ENCODE data around the gene QRFP.

QRFP gene

GRCh38 chr9:130890870-130891687 lies 5.5 kb downstream of the QRFP start:
- no peak for DNase-seq

DNA sequence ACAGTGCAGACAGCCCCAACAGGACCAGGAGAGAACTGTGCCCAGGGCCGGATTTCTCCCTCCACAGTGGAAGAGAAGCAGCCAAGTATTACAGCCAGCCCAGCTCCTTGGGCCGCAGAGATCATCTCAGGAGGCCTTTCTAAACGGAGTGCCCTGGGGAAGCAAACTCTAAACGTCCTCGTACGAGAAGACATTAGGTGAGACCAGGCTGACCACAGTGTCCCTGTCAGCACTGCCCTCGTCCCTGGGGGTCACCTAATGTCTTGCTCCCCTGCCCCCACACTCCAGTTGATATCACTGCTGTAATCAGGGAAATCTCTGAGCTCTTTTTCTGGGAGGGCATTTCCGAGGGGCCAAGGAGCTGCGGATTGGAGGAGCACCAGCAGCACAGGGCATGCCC lies 6.5 kb downstream of the QRFP start:
- no peak for DNase-seq

- DNase-seq = no peak
Observed at GRCh38 chr9:130888146-130888885, 8.3 kb downstream of the QRFP start.

DNA sequence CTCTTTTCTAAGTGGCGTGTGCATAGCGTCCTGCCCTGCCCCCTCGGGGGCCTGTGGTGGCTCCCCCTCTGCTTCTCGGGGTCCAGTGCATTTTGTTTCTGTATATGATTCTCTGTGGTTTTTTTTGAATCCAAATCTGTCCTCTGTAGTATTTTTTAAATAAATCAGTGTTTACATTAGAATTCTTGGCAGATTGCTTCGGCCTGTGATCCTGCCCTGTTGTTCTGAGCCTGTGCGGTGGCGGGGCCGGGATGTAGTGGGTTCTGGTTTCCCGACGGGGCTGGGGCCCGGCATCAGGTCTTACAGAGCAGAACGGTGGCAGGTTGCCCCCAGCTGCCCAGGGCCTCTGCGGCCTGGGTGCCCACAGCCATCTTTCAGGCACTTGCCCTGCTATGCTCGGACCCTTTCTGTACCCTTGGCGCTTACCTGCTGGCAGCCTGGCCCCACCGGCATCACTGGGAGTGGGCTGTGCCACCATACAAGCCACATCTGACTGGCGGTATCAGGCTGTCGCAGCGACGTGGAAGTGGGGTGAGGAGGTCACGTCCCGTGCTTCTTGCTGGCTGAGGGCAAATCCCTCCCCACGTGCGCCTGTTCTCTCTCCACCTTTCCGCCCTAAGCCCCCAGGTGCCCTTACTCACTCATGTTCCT lies 9.0 kb downstream of the QRFP start:
- no peak for DNase-seq

DNA sequence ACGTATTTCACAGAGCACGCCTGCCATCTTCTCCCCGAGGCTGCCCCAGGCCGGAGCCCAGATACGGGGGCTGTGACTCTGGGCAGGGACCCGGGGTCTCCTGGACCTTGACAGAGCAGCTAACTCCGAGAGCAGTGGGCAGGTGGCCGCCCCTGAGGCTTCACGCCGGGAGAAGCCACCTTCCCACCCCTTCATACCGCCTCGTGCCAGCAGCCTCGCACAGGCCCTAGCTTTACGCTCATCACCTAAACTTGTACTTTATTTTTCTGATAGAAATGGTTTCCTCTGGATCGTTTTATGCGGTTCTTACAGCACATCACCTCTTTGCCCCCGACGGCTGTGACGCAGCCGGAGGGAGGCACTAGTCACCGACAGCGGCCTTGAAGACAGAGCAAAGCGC lies 9.6 kb downstream of the QRFP start:
- no peak for DNase-seq

DNA sequence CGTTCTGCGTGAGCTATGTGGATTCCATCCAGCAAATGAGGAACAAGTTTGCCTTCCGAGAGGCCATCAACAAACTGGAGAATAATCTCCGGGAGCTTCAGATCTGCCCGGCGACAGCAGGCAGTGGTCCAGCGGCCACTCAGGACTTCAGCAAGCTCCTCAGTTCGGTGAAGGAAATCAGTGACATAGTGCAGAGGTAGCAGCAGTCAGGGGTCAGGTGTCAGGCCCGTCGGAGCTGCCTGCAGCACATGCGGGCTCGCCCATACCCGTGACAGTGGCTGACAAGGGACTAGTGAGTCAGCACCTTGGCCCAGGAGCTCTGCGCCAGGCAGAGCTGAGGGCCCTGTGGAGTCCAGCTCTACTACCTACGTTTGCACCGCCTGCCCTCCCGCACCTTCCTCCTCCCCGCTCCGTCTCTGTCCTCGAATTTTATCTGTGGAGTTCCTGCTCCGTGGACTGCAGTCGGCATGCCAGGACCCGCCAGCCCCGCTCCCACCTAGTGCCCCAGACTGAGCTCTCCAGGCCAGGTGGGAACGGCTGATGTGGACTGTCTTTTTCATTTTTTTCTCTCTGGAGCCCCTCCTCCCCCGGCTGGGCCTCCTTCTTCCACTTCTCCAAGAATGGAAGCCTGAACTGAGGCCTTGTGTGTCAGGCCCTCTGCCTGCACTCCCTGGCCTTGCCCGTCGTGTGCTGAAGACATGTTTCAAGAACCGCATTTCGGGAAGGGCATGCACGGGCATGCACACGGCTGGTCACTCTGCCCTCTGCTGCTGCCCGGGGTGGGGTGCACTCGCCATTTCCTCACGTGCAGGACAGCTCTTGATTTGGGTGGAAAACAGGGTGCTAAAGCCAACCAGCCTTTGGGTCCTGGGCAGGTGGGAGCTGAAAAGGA lies 10.9 kb downstream of the QRFP start:
- no peak for DNase-seq

- no peak for DNase-seq
Observed at GRCh38 chr9:130884542-130885483, 11.8 kb downstream of the QRFP start.

GRCh38 chr9:130884111-130884531 lies 12.5 kb downstream of the QRFP start:
- no peak for DNase-seq

DNA sequence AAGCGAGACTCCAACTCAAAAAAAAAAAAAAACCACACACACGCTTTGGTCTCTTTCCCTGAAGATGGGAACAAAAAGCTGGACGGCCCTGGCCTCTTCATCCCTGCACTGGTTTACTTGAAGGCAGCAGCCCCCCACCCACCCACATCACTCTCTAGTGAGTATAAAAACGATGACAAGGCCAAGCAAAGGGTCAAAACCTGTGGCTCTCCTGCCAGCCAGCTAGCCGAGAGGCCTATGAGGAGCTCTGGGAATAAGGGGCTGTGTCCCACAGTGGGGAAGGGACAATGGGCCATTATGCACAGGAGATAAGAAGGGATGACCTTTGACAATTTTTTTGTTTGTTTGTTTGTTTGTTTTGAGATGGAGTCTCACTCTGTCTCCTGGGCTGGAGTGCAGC lies 13.1 kb downstream of the QRFP start:
- DNase-seq = no peak

DNA sequence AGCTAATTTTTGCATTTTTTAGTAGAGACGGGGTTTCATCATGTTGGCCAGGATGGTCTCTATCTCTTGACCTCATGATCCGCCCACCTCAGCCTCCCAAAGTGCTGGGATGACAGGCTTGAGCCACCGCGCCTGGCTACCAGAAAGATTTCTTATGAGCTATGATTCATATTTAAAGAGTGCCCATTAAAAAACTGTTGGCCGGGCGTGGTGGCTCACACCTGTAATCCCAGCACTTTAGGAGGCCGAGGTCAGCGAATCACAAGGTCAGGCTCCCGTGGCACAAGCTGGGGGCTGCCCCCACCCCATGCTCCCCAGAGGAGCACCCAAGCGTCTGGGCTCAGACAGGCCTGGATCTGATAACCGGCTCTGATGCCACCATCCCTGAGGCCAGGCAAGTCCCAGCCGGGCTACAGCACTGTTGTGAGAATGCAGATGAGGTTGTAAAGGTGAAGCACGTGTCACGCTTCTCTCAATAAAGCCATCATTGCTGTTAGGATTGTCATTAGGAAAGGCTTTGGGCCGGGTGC lies 13.9 kb downstream of the QRFP start:
- DNase-seq = no peak

DNA sequence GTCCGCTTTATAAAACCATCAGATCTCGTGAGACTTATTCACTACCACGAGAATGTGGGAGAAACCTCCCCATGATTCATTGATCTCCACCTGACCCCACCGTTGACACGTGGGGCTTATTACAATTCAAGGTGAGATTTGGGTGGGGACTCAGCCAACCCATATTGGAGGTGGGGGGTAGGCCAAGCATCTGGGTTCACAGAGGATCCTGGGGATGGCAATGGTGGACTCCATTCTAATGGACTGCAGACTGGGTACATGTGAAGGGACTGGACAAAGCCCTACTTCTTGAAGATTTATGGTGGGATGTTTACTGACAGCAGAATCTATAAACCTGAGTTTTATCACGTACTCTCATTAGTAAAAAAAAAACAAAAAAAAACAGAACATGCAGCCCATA lies 15.1 kb downstream of the QRFP start:
- DNase-seq = no peak

DNA sequence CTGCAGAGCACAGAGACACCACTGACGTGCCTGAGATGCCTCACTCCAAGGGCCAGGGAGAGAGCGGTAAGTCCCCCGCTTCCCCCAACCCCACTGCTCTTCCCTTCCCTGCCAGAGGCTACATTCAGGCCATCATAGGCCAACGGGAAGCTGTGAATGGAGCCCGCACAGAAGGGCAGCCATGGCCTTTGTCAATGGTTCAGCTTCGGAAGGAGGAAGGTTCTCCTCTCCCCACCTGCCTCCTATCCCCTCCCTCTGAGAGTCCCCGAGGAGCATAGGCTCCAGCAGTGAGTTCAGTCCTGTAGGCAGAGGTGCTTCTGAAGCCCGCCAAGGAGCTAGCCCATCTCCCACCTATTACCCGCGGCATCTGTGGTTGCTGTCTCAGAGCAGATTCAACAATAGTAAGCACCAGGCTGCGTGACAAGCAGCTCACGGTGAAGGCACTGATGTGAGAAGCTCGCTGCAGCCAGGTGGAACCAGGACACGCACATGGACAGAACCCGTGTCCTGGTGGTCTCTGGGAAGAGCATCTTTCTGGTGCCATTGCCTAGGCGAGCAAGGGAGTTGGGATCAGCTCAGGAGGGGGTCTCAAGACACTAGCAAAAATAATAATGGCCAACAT lies 15.9 kb downstream of the QRFP start:
- no peak for DNase-seq

- DNase-seq = no peak
Observed at GRCh38 chr9:130879863-130880411, 16.7 kb downstream of the QRFP start.

DNA sequence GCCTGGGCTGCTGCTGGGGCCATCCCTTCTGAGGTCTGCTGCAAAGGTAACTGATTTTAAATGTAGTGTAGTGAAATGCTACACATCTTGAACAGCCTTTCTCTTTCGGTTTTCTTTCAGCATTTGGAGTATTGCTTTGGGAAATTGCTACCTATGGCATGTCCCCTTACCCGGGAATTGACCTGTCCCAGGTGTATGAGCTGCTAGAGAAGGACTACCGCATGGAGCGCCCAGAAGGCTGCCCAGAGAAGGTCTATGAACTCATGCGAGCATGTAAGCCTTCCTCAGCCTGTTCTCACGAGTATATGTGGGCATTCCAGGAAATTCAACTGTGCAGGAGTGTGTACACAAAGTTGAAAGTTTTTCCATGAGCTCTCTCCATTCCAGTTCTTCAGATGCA lies 18.3 kb downstream of the QRFP start:
- no peak for DNase-seq

DNA sequence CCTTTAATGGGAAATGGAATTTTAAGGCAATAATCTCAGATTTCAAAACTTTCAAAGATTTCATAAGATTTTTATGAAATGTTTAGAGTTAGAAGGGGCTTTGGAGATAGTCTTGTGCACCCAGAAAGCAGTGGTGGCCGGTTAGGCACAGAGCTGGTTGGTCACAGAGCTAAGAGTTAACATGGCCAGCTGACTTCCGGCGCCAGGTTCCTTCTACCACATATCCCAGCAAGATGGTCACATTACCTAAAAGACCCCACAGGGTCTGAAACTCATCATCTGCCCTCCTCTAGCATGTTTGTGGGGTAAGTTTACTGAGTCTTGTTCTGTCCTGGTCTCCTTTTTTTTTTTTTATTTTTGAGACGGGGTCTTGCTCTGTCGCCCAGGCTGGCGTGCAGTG lies 19.3 kb downstream of the QRFP start:
- no peak for DNase-seq

GRCh38 chr9:130874783-130875182 lies 21.8 kb downstream of the QRFP start:
- no peak for DNase-seq

DNA sequence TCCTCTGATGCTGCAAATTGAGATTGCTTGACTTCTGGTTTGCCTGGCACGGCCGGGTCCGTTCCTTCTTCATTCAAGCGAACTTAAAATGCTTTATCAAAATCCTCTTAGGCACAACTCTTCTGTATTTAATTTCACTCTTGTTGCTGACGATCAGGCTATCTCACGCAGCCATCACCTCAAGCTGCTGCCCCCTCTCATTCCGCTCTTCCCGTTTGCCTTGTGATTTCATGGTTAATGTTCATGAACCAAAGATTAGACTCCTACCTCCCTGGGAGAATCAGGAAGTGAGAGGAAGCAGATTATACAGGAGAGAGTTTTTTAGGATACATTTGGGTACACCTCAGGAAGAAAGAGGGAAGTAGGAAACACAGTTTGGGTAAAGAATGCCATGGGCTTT lies 22.6 kb downstream of the QRFP start:
- DNase-seq = no peak

- DNase-seq = no peak
Observed at GRCh38 chr9:130872912-130873503, 23.6 kb downstream of the QRFP start.

DNA sequence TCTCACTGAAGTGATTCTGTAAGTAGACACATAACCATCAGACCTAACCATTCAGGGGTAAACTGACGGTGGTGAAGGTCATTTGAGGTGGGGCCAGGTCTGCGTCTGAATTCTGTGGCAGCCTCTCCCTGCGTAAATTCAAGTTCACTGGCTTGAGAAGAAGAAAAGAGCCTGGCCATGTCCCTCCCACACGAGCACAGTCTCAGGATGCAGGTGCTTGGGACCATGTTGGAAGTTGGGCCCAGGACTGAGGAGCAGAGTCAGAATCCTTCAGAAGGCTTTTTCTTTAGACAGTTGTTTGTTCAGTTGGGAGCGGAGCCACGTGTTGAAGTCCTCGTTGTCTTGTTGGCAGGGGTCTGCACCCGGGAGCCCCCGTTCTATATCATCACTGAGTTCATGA lies 24.1 kb downstream of the QRFP start:
- no peak for DNase-seq

DNA sequence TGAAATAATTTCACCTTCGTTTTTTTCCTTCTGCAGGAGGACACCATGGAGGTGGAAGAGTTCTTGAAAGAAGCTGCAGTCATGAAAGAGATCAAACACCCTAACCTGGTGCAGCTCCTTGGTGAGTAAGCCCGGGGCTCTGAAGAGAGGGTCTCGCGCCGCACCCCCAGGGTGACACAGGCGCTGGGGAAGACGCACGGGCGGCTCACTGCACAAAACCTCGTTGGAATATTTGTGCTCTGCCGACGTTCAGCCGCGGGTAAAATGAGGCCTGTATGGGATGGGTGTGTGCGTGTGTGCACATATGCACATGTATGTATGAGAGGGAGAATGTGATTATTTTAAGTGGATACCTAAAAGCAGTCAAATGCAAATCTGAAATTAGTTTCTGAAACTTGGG lies 24.5 kb downstream of the QRFP start:
- DNase-seq = no peak
